H9 (cell line): Measurements from ENCODE around the gene RABL6. TPM values are rescaled to one million over a fixed set of nuclear protein-coding genes. Genes with fewer than 3 reads are reported as not detected.

Experiments used
- DNase-seq: peaks from one replicate; pipeline ENCODE4 v3.0.0-alpha.2; 2017
- H2AFZ ChIP-seq: one replicate; pipeline ENCODE4 v1.6.1; 2013; ENCODE audit warnings: mild to moderate bottlenecking, low read length, control low read depth, moderate library complexity
- H2AK5ac ChIP-seq: 2 replicates; pipeline ENCODE4 v1.6.1; 2013; ENCODE audit warnings: low read length, control low read depth, mixed read lengths; ENCODE audit not compliant: insufficient read length
- H2BK120ac ChIP-seq: one replicate; pipeline ENCODE4 v1.6.1; 2013; ENCODE audit warnings: low read depth, mild to moderate bottlenecking, low read length, control low read depth, inconsistent platforms; ENCODE audit not compliant: poor library complexity, severe bottlenecking
- H2BK12ac ChIP-seq: 2 replicates; pipeline ENCODE4 v1.6.1; 2013; ENCODE audit warnings: low read length, control low read depth, mixed read lengths, low read depth; ENCODE audit not compliant: insufficient read length
- H2BK15ac ChIP-seq: 2 replicates; pipeline ENCODE4 v1.6.1; 2013; ENCODE audit warnings: low read depth, low read length, control low read depth
- H2BK20ac ChIP-seq: one replicate; pipeline ENCODE4 v1.6.1; 2013; ENCODE audit warnings: low read depth, mild to moderate bottlenecking, low read length, control low read depth, inconsistent platforms; ENCODE audit not compliant: poor library complexity, severe bottlenecking
- H2BK5ac ChIP-seq: 2 replicates; pipeline ENCODE4 v1.6.1; 2013; ENCODE audit warnings: low read length, control low read depth, mixed read lengths; ENCODE audit not compliant: insufficient read length
- H3K14ac ChIP-seq: 2 replicates; pipeline ENCODE4 v1.6.1; 2013; ENCODE audit warnings: low read length, control low read depth; ENCODE audit not compliant: insufficient read depth
- H3K18ac ChIP-seq: 2 replicates; pipeline ENCODE4 v1.6.1; 2013; ENCODE audit warnings: low read depth, mild to moderate bottlenecking, mixed read lengths, low read length, control low read depth; ENCODE audit not compliant: insufficient read length
- H3K23ac ChIP-seq: 2 replicates; pipeline ENCODE4 v1.6.1; 2013; ENCODE audit warnings: low read length, control low read depth, mixed read lengths, low read depth; ENCODE audit not compliant: insufficient read length
- H3K23me2 ChIP-seq: 2 replicates; pipeline ENCODE4 v1.6.1; 2013; ENCODE audit warnings: low read depth, mild to moderate bottlenecking, mixed read lengths, low read length, control low read depth; ENCODE audit not compliant: insufficient read length, poor library complexity, severe bottlenecking
- H3K27ac ChIP-seq: 2 replicates; pipeline ENCODE4 v1.5.1; 2013; ENCODE audit warnings: low read length, control low read depth, mixed read lengths, low read depth; ENCODE audit not compliant: insufficient read length
- H3K27me3 ChIP-seq: 2 replicates; pipeline ENCODE4 v1.6.1; 2013; ENCODE audit warnings: low read length, control low read depth, inconsistent platforms; ENCODE audit not compliant: insufficient read depth
- H3K4ac ChIP-seq: 2 replicates; pipeline ENCODE4 v1.6.1; 2013; ENCODE audit warnings: low read depth, mild to moderate bottlenecking, control low read depth, inconsistent platforms, low read length, moderate library complexity
- H3K4me1 ChIP-seq: 2 replicates; pipeline ENCODE4 v1.6.1; 2013; ENCODE audit warnings: low read length, control low read depth, inconsistent platforms; ENCODE audit not compliant: insufficient read depth
- H3K4me2 ChIP-seq: 2 replicates; pipeline ENCODE4 v1.6.1; 2013; ENCODE audit warnings: low read length, control low read depth, mixed read lengths; ENCODE audit not compliant: insufficient read length, insufficient read depth
- H3K56ac ChIP-seq: 2 replicates; pipeline ENCODE4 v1.6.1; 2013; ENCODE audit warnings: low read depth, mild to moderate bottlenecking, mixed read lengths, low read length, control low read depth; ENCODE audit not compliant: insufficient read length
- H3K79me1 ChIP-seq: 2 replicates; pipeline ENCODE4 v1.6.1; 2013; ENCODE audit warnings: low read depth, mild to moderate bottlenecking, moderate library complexity, low read length, control low read depth, inconsistent platforms; ENCODE audit not compliant: insufficient read depth, poor library complexity, severe bottlenecking
- H3K79me2 ChIP-seq: 2 replicates; pipeline ENCODE4 v1.6.1; 2013; ENCODE audit warnings: low read length, control low read depth, inconsistent platforms; ENCODE audit not compliant: insufficient read depth
- H3K9ac ChIP-seq: 2 replicates; pipeline ENCODE4 v1.6.1; 2013; ENCODE audit warnings: low read length, control low read depth, mixed read lengths; ENCODE audit not compliant: insufficient read length; ENCODE audit errors: extremely low read depth
- H3K9me3 ChIP-seq: one replicate; pipeline ENCODE4 v1.6.1; 2013; ENCODE audit warnings: low read depth, low read length, inconsistent platforms; ENCODE audit not compliant: control insufficient read depth
- H3T11ph ChIP-seq: one replicate; pipeline ENCODE4 v1.6.1; 2013; ENCODE audit warnings: mild to moderate bottlenecking, low read length, control low read depth, inconsistent platforms
- H4K20me1 ChIP-seq: one replicate; pipeline ENCODE4 v1.6.1; 2013; ENCODE audit not compliant: control insufficient read depth, insufficient read length, insufficient read depth
- H4K5ac ChIP-seq: 2 replicates; pipeline ENCODE4 v1.6.1; 2013; ENCODE audit warnings: low read depth, mild to moderate bottlenecking, mixed read lengths, low read length, control low read depth; ENCODE audit not compliant: insufficient read length
- H4K8ac ChIP-seq: replicated peaks from 2 replicates; pipeline ENCODE4 v1.6.1; 2013; ENCODE audit warnings: low read length, control low read depth, mixed read lengths, low read depth; ENCODE audit not compliant: insufficient read length
- H4K91ac ChIP-seq: 2 replicates; pipeline ENCODE4 v1.6.1; 2013; ENCODE audit warnings: low read depth, mild to moderate bottlenecking, moderate library complexity, mixed read lengths, low read length, control low read depth; ENCODE audit not compliant: insufficient read length
- H3K27ac Mint-ChIP-seq, 3 experiments: 2 replicates in 2 of 3; 3 replicates in 1 of 3; pipeline ENCODE4 v1.8.0; 2020 to 2021; ENCODE audit warnings: mixed read lengths in 3 of 3, mild to moderate bottlenecking in 1 of 3, moderate library complexity in 1 of 3
- H3K27me3 Mint-ChIP-seq: 2 replicates; pipeline ENCODE4 v1.8.0; 2021; ENCODE audit warnings: low read depth, mild to moderate bottlenecking, moderate library complexity, mixed read lengths
- H3K36me3 Mint-ChIP-seq, 3 experiments: 2 replicates in 2 of 3; 3 replicates in 1 of 3; pipeline ENCODE4 v1.8.0; 2020 to 2021; ENCODE audit warnings: low read depth in 3 of 3, mixed read lengths in 3 of 3; ENCODE audit not compliant: insufficient read depth in 1 of 3
- H3K4me1 Mint-ChIP-seq, 2 experiments: 2 replicates each; pipeline ENCODE4 v1.8.0; 2020; ENCODE audit warnings: mixed read lengths in 2 of 2
- H3K4me3 Mint-ChIP-seq, 2 experiments: 2 replicates in 1 of 2; 3 replicates in 1 of 2; pipeline ENCODE4 v1.8.0; 2020 to 2021; ENCODE audit warnings: mild to moderate bottlenecking in 2 of 2, mixed read lengths in 2 of 2, moderate library complexity in 1 of 2
- H3K9me3 Mint-ChIP-seq, 2 experiments: 2 replicates in 1 of 2; 3 replicates in 1 of 2; pipeline ENCODE4 v1.8.0; 2020; ENCODE audit warnings: mild to moderate bottlenecking in 2 of 2, mixed read lengths in 2 of 2, moderate library complexity in 1 of 2
- WGBS: extraction: QIAGEN DNeasy Blood & Tissue Kit; methylation state at CpG from one replicate; pipeline ENCODE4 v1.1.7; 2013; ENCODE audit warnings: missing lambda C conversion rate, low lambda C conversion rate, mixed read lengths; ENCODE audit not compliant: insufficient read length; ENCODE audit errors: extremely low coverage; 5-methylcytosine and 5-hydroxymethylcytosine counted together
- total RNA-seq: library from RNA; stranded (reverse); gene quantifications from 2 replicates; pipeline ENCODE4 v1.2.1, GENCODE V29; 2021
- TF ChIP-seq, protein P1 (sequence below): fragments of 200-600 bp; sonication (generic); conservative IDR thresholded peaks from 3 replicates; pipeline ENCODE4 v1.8.0; 2021; ENCODE audit warnings: antibody characterized with exemption, mild to moderate bottlenecking

RABL6 gene
- total RNA-seq, 1 experiment from 2014 or later = 108 TPM

DNA sequence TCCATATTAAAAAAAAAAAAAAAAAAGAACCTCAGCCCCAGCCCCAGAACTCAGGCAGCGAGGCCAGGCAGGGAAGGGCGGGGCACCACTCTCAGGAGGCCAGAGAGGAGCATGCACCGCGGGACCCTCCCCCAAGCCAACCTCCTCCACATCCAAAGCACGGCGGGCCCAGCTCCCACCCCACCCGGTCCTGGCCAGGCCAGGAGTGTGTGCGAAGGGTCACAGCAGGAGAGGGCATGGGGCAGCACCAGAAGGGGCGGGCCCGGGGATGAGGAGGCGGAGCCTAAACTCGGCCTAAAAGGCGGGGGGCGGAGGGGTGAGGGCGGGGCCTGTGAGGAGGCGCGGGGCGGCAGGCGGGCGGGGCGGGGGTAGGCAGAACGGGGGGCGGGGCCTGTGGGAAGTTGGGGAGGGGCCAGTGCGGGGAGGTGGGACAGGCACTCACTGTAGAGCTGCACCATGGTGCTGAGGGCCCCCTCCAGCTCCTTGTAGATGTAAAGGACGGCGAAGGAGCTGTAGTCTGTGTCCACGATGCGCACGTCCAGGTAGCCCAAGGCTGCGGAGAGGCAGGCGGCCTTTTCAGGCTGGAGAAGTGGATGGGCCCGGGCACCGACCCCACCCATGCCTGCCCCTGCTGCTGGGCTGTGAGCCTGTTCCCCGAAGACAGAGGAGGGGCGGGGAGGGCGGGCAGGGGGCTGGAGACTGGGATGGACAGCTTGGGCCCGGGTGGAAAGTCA is 44.7 kb upstream of the RABL6 start:
- Histone ChIP-seq H3K9ac (no peak overlapping the region), H2BK5ac (no peak overlapping the region), H4K5ac (no peak overlapping the region), H2BK20ac (no peak overlapping the region), H2AK5ac (no peak overlapping the region), H2AFZ (no peak overlapping the region), H4K91ac (no peak overlapping the region), H2BK15ac (no peak overlapping the region), H3K56ac (no peak overlapping the region), H3K23ac (no peak overlapping the region), H3K23me2 (no peaks in the 10 kb centered on the region), H4K8ac (no peak overlapping the region), H3K79me2 (no peaks in the 10 kb centered on the region), H3K14ac (no peak overlapping the region), H3K9me3 (no peaks in the 10 kb centered on the region), H3K18ac (no peak overlapping the region), H4K20me1 (no peaks in the 10 kb centered on the region), H3K4ac (no peak overlapping the region), H2BK12ac (no peak overlapping the region), H3K27me3 (no peaks in the 10 kb centered on the region), H3K4me2 (no peak overlapping the region), H3K4me1 (no peaks in the 10 kb centered on the region), H3T11ph (no peak overlapping the region), H3K79me1 (no peaks in the 10 kb centered on the region), H3K27ac (no peak overlapping the region), H2BK120ac (no peak overlapping the region)
- Mint-ChIP-seq H3K9me3 (peaks cover 0 to 5% of the 10 kb centered on the region in 2 experiments; a peak in 1 of 5 replicates), H3K27ac (no peak overlapping the region), H3K4me3 (peak overlapping the region in 1 of 2 experiments; percentile 55; a peak in 1 of 5 replicates), H3K27me3 (peaks cover 15% of the 10 kb centered on the region), H3K4me1 (peaks cover 15 to 28% of the 10 kb centered on the region in 2 experiments), H3K36me3 (no peaks in the 10 kb centered on the region; a peak in 1 of 7 replicates)
- no CpG with 5 or more reads among the region's 37 CpGs for WGBS
- peak; percentile 96 for DNase-seq
- TF ChIP-seq, protein P1, sequence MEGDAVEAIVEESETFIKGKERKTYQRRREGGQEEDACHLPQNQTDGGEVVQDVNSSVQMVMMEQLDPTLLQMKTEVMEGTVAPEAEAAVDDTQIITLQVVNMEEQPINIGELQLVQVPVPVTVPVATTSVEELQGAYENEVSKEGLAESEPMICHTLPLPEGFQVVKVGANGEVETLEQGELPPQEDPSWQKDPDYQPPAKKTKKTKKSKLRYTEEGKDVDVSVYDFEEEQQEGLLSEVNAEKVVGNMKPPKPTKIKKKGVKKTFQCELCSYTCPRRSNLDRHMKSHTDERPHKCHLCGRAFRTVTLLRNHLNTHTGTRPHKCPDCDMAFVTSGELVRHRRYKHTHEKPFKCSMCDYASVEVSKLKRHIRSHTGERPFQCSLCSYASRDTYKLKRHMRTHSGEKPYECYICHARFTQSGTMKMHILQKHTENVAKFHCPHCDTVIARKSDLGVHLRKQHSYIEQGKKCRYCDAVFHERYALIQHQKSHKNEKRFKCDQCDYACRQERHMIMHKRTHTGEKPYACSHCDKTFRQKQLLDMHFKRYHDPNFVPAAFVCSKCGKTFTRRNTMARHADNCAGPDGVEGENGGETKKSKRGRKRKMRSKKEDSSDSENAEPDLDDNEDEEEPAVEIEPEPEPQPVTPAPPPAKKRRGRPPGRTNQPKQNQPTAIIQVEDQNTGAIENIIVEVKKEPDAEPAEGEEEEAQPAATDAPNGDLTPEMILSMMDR = no peak
